Measurements from ENCODE around the gene HHATL.

GRCh38 chr3:42666577-42666998 lies 36.0 kb downstream of the HHATL start:
- TF ChIP-seq CTCF (IDR thresholded peaks at IDR 0.05) (no peak), POLR2A (IDR thresholded peaks at IDR 0.05) (no peak)
